GM19043 (cell line): ENCODE measurements around the gene DHCR24.

Experiments used
- ATAC-seq: cut with Tn5 transposase; IDR thresholded peaks from one replicate; pipeline ENCODE4 v1.9.1; 2021; ENCODE audit warnings: low read depth; ENCODE audit not compliant: unreplicated experiment

DHCR24 gene

GRCh38 chr1:54805466-54805865, 81.5 kb downstream of the DHCR24 start:
- ATAC-seq: no peak

GRCh38 chr1:54804471-54805132, 82.4 kb downstream of the DHCR24 start:
- no peak for ATAC-seq

GRCh38 chr1:54803761-54804470, 83.1 kb downstream of the DHCR24 start:
- ATAC-seq: no peak

GRCh38 chr1:54800899-54801759, 85.9 kb downstream of the DHCR24 start, which contains the start of gene TTC22:
TSS of gene TTC22 (minus strand) at chr1:54801323. CDS start at chr1:54801163, 160 bp downstream.
- peak; percentile 73 for ATAC-seq

- no peak for ATAC-seq
These were observed 86.7 kb downstream of the DHCR24 start for GRCh38 chr1:54800041-54800898.
